Germinal center (tissue), 1 donor: Measurements from ENCODE around the gene PAQR5.
A peak's percentile ranks its signal among the peaks of the same experiment; 100 is the strongest.
"Not testable (repeated sequence)": the region's sequence is repeated elsewhere in the genome, so short reads cannot be mapped to it uniquely, and the experiment has no call there.

Experiments used
- DNase-seq: peaks from one replicate; pipeline ENCODE4 v3.0.0; 2012; ENCODE audit warnings: mixed read lengths, low spot score

PAQR5 gene

GRCh38 chr15:69298697-69299441 lies at the start of gene PAQR5:
Gene PAQR5 (plus strand): TSS chr15:69298912. CDS start chr15:69360081, 61,169 bp downstream.
- DNase-seq, result peak; percentile 39

DNA sequence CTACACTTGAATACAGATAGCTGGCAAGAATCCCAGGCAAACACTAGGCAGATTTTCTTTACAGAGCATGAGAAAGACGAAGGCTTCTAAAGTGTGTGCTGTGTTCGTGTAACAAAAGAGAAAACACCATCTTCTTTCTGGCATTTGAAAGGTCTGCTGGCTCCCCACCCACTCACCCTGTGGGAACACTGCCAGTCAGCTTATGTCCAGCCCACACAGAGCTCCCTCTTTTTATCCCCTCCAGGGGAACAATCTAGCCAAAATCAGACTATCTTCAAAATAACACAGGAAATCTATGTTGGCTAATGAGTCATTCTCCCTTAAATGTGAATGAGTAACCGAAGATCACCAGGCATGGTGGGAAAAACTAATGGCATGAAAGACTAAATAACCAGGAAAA lies 45.6 kb upstream of the PAQR5 start:
- DNase-seq, result no peak

- DNase-seq, result peak; percentile 6
These were observed 33.3 kb upstream of the PAQR5 start for GRCh38 chr15:69265347-69265955.

DNA sequence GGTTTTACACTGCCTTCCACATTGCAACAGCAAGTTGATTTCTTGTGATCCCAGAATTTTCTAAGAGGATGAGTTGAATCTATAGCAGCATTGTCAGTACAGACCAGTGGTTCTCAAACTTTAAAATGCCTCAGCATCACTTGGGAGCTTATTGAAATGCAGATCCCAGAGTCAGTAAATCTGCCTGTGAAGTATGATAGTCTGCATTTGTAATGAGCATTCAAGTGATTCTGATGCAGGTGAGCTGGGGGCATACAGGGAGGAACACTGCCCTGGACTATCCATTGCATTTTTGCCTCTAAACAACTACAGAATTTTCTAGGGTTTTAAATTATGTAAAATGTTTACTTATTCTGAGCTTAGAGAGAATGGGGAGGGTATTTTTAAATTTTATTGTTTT lies 27.5 kb upstream of the PAQR5 start:
- DNase-seq, result no peak

GRCh38 chr15:69272139-69272538 lies 26.6 kb upstream of the PAQR5 start:
- DNase-seq, result no peak

GRCh38 chr15:69272891-69273290 lies 25.8 kb upstream of the PAQR5 start:
- DNase-seq, result no peak

DNA sequence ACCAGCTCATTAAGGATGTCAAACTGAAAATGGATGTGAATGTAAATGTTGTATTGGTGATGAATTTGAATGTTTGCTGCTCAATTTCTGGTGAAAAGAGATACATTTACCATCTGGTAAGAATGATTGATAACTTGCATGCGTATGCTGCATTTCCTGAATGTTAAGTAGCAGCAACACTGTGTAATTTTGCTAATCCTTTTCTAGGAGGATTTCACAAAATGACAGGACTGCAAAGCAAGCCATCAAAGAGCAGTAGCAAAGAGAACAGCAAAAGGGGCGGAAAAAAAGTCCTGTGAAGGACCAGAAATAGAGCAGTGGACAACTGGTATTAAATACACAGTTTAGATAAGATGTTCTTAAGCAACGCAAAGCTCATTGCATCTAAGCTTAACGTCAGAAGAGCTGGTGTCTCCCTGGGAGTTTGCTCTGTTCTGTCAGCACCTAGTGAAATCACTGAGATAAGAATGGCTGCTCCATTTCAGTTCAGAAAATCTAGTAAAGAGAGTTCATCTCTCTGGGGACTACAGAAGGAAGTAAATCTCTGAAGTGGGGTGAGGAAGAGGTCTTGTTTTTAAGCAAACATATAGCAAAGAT lies 23.5 kb upstream of the PAQR5 start:
- no peak for DNase-seq

DNA sequence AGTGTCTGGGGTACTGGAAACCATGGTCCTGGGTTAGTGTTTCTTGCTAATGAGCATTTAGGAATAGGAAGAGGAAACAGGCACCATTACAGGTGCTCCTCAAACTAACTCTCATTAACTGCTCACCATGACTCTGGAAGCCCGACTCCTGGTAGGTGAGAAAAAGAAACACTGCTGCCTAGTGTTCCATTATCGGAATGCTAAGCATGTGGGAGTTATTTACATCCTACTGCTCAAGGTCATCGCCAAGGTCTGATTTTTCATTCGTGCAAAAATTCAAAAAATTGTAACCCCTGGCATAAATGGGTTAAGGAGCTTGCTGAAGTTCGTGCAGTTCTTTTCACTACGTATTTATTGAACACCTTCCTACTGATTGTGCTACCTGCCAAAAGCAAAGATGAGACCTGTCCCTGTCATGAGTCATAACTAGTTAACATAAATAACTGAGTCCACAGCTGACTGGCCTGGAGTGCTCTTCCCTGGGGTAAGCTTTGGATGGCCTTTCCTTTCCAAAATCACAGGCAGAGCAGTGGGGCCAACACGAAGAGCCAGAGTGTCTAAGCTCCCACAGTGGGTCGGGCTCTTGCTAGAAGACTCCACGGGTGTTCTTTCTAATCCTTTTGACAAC lies 22.7 kb upstream of the PAQR5 start:
- no peak for DNase-seq

GRCh38 chr15:69277316-69277715 lies 21.4 kb upstream of the PAQR5 start:
- DNase-seq, result no peak

DNA sequence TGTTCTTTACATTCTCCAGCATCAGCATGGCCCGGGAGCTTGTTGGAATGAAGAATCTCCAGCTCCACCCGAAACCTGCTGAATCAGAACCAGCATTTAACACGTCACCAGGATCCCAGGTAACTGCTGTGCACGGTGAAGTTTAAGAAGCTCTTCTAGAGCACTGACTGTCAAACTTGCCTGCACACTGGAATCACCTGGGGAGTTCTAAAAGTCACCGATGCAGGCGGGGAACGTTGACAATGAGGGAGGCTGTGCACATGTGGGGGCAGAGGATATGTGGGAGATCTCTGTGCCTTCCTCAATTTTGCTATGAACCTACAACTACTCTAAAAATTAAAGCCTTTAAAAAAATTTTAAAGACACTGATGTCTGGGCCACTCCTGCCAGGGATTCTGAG lies 19.1 kb upstream of the PAQR5 start:
- DNase-seq, result no peak

- DNase-seq, result no peak
These were observed 17.9 kb upstream of the PAQR5 start for GRCh38 chr15:69280783-69281182.

DNA sequence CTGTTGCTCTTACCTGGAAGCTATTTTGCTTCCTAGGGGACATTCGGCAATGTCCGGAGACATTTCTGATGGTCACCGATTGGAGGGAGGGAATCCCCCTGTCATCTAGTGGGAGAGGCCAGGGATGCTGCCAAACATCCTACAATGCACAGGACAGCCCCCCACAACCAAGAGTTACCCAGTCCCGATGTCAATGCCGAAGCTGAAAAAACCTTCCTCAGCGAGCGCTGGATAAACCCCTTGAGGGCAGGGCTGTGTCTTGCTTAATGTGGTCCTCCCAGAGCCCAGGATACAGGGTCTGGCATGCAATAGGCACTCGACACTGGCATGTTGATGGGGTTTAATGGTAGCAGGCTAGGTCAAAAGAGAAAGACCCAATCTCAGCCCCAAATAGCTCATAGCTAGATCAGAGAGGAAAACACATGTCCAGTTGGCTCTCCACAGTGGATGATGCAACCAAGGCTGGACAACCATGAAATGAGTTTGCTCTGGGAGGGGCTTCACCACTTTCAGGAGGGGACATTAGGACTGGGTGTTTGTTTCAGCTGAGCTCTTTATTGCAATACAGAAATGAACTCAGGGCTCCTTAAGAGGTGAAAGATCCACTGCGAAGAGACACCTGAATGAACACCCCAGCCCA lies 16.5 kb upstream of the PAQR5 start:
- no peak for DNase-seq

GRCh38 chr15:69285834-69286233 lies 12.9 kb upstream of the PAQR5 start:
- no peak for DNase-seq

- DNase-seq, result no peak
These were observed 10.7 kb upstream of the PAQR5 start for GRCh38 chr15:69288011-69288410.

- no peak for DNase-seq
These were observed 10.0 kb upstream of the PAQR5 start for GRCh38 chr15:69288531-69289341.

- no peak for DNase-seq
These were observed 9.2 kb upstream of the PAQR5 start for GRCh38 chr15:69289342-69290146.

GRCh38 chr15:69290346-69291164 lies 8.2 kb upstream of the PAQR5 start:
- no peak for DNase-seq

GRCh38 chr15:69291651-69292050 lies 7.1 kb upstream of the PAQR5 start:
- not testable (repeated sequence) for DNase-seq

GRCh38 chr15:69292826-69293420 lies 5.8 kb upstream of the PAQR5 start:
- no peak for DNase-seq
